ENCODE data around the gene REC114. TPM values are rescaled to one million over a fixed set of nuclear protein-coding genes. Genes with fewer than 3 reads are reported as not detected.

The REC114 gene
- total RNA-seq, 1 experiment from 2014 or later = not detected

DNA sequence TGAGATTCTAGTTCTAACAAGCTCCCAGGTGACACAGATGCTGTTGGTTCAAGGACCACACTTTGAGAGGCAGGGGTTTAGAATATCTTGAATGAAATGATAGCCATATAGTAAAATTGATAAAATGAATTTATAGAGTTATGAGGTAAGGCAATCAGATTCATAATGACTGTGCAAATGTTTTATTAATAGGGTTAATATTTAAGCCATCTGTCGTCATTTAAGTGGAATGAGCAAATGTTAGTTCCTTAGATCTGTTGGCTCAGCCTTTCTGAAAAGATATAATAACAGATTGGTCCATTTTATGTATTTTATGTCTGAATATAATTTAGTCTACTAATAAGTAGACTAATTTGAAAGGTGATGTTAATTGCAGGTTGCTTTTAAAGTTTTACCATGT, 12.9 kb downstream of the REC114 start (continued):
- TF ChIP-seq, protein P1, sequence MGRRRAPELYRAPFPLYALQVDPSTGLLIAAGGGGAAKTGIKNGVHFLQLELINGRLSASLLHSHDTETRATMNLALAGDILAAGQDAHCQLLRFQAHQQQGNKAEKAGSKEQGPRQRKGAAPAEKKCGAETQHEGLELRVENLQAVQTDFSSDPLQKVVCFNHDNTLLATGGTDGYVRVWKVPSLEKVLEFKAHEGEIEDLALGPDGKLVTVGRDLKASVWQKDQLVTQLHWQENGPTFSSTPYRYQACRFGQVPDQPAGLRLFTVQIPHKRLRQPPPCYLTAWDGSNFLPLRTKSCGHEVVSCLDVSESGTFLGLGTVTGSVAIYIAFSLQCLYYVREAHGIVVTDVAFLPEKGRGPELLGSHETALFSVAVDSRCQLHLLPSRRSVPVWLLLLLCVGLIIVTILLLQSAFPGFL (CRISPR knock-in tag; IDR thresholded peaks at IDR 0.05; ENCODE audit: borderline replicate concordance) = no peak
- TF ChIP-seq, protein P2, sequence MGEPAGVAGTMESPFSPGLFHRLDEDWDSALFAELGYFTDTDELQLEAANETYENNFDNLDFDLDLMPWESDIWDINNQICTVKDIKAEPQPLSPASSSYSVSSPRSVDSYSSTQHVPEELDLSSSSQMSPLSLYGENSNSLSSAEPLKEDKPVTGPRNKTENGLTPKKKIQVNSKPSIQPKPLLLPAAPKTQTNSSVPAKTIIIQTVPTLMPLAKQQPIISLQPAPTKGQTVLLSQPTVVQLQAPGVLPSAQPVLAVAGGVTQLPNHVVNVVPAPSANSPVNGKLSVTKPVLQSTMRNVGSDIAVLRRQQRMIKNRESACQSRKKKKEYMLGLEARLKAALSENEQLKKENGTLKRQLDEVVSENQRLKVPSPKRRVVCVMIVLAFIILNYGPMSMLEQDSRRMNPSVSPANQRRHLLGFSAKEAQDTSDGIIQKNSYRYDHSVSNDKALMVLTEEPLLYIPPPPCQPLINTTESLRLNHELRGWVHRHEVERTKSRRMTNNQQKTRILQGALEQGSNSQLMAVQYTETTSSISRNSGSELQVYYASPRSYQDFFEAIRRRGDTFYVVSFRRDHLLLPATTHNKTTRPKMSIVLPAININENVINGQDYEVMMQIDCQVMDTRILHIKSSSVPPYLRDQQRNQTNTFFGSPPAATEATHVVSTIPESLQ (CRISPR knock-in tag; IDR thresholded peaks at IDR 0.05) = no peak
- TF ChIP-seq NR1H2 (CRISPR knock-in tag; IDR thresholded peaks at IDR 0.05) = no peak
- TF ChIP-seq ATF1 (CRISPR knock-in tag; IDR thresholded peaks at IDR 0.05) = no peak

DNA sequence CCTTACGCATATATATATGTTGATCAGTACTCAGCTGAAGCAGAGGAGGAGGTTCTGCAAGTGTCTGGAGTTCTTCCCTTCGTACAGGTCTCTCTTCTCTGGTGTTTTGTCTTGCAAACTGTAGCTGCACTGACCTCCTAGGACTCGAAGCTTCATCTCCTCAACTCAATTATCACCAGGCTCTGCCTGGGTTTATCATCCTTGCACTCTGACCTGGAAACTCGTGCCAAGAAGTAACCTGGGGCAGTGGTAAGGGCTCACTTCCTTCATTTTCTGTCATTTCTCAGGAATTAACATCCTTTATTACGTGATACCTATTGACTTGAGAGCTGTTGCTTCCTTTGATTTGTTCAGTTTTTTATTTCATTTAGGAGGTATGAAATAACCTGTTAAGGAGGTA, 14.4 kb downstream of the REC114 start:
- Mint-ChIP-seq H3K9me3 (peaks cover 2% of the 10 kb centered on the region; the same call in 1 of the 2 replicates), H3K4me1 (peaks cover 16% of the 10 kb centered on the region), H3K27ac (peak overlapping the region; percentile 14; the same call in 1 of the 2 replicates), H3K4me3 (no peak overlapping the region), H3K27me3 (ENCODE audit: low read depth) (no peaks in the 10 kb centered on the region; the same call in 1 of the 2 replicates), H3K36me3 (no peaks in the 10 kb centered on the region)
- POLR2A ChIA-PET = interaction anchor here (0.6 to 0.7 kb wide), 2 partner anchors 11 to 35 kb away, joined by 5 to 10 read pairs; no protein-coding TSS in a partner anchor
- TF ChIP-seq RORB (CRISPR knock-in tag; IDR thresholded peaks at IDR 0.05) = no peak
- TF ChIP-seq ZNF423 (CRISPR knock-in tag; IDR thresholded peaks at IDR 0.05) = no peak
- TF ChIP-seq CREM (CRISPR knock-in tag; IDR thresholded peaks at IDR 0.05) = no peak
- TF ChIP-seq, protein P3, sequence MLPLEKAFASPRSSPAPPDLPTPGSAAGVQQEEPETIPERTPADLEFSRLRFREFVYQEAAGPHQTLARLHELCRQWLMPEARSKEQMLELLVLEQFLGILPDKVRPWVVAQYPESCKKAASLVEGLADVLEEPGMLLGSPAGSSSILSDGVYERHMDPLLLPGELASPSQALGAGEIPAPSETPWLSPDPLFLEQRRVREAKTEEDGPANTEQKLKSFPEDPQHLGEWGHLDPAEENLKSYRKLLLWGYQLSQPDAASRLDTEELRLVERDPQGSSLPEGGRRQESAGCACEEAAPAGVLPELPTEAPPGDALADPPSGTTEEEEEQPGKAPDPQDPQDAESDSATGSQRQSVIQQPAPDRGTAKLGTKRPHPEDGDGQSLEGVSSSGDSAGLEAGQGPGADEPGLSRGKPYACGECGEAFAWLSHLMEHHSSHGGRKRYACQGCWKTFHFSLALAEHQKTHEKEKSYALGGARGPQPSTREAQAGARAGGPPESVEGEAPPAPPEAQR (CRISPR knock-in tag; IDR thresholded peaks at IDR 0.05) = no peak
- no peak for TF ChIP-seq CREB1 (CRISPR knock-in tag; IDR thresholded peaks at IDR 0.05)
- no peak for TF ChIP-seq ZNF121 (CRISPR knock-in tag; IDR thresholded peaks at IDR 0.05)
- TF ChIP-seq, protein P4, sequence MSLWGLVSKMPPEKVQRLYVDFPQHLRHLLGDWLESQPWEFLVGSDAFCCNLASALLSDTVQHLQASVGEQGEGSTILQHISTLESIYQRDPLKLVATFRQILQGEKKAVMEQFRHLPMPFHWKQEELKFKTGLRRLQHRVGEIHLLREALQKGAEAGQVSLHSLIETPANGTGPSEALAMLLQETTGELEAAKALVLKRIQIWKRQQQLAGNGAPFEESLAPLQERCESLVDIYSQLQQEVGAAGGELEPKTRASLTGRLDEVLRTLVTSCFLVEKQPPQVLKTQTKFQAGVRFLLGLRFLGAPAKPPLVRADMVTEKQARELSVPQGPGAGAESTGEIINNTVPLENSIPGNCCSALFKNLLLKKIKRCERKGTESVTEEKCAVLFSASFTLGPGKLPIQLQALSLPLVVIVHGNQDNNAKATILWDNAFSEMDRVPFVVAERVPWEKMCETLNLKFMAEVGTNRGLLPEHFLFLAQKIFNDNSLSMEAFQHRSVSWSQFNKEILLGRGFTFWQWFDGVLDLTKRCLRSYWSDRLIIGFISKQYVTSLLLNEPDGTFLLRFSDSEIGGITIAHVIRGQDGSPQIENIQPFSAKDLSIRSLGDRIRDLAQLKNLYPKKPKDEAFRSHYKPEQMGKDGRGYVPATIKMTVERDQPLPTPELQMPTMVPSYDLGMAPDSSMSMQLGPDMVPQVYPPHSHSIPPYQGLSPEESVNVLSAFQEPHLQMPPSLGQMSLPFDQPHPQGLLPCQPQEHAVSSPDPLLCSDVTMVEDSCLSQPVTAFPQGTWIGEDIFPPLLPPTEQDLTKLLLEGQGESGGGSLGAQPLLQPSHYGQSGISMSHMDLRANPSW (CRISPR knock-in tag; conservative IDR thresholded peaks at IDR 0.05; ENCODE audit: low read depth) = no peak
- ATAC-seq (peak; percentile 63), DNase-seq (ENCODE audit: low spot score) (no peak)
- CTCF ChIA-PET = interaction anchor here (1.0 kb wide), 2 partner anchors 213 to 220 kb away, joined by 3 to 5 read pairs; no protein-coding TSS in a partner anchor

DNA sequence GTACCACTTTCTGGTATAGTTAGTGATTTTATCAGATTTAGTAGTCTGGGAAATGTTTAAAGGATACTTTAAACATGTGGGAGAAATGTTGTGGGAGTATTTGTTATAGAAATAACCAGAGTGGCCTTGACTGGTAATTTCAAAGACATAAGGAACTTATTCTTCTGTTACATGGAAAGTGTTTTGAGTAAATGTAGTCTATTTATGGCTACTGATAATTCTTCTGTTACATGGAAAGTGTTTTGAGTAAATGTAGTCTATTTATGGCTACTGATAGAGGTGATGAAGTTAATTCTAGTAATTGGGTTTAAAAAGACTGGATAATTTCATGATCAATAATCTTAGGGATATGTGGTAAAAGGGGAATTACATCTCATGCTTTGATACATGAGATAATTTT, 17.7 kb downstream of the REC114 start:
- Mint-ChIP-seq H3K27me3 (ENCODE audit: low read depth) (no peaks in the 10 kb centered on the region), H3K4me1 (peaks cover 16% of the 10 kb centered on the region), H3K4me3 (no peak overlapping the region), H3K9me3 (no peaks in the 10 kb centered on the region), H3K36me3 (no peaks in the 10 kb centered on the region), H3K27ac (no peak overlapping the region)
- CTCF ChIA-PET = interaction anchor here (0.6 kb wide), 1 partner anchor 8 kb away, joined by 3 read pairs; no protein-coding TSS in a partner anchor
- ATAC-seq = no peak
- DNase-seq (ENCODE audit: low spot score) = no peak
- POLR2A ChIA-PET = no interaction called here
- TF ChIP-seq PRRX2 (CRISPR knock-in tag; IDR thresholded peaks at IDR 0.05) (no peak), ZNF416 (CRISPR knock-in tag; IDR thresholded peaks at IDR 0.05) (no peak), NFE2L1 (CRISPR knock-in tag; IDR thresholded peaks at IDR 0.05) (no peak)
- TF ChIP-seq, protein P5, sequence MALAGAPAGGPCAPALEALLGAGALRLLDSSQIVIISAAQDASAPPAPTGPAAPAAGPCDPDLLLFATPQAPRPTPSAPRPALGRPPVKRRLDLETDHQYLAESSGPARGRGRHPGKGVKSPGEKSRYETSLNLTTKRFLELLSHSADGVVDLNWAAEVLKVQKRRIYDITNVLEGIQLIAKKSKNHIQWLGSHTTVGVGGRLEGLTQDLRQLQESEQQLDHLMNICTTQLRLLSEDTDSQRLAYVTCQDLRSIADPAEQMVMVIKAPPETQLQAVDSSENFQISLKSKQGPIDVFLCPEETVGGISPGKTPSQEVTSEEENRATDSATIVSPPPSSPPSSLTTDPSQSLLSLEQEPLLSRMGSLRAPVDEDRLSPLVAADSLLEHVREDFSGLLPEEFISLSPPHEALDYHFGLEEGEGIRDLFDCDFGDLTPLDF (CRISPR knock-in tag; IDR thresholded peaks at IDR 0.05) = no peak
- TF ChIP-seq, protein P6, sequence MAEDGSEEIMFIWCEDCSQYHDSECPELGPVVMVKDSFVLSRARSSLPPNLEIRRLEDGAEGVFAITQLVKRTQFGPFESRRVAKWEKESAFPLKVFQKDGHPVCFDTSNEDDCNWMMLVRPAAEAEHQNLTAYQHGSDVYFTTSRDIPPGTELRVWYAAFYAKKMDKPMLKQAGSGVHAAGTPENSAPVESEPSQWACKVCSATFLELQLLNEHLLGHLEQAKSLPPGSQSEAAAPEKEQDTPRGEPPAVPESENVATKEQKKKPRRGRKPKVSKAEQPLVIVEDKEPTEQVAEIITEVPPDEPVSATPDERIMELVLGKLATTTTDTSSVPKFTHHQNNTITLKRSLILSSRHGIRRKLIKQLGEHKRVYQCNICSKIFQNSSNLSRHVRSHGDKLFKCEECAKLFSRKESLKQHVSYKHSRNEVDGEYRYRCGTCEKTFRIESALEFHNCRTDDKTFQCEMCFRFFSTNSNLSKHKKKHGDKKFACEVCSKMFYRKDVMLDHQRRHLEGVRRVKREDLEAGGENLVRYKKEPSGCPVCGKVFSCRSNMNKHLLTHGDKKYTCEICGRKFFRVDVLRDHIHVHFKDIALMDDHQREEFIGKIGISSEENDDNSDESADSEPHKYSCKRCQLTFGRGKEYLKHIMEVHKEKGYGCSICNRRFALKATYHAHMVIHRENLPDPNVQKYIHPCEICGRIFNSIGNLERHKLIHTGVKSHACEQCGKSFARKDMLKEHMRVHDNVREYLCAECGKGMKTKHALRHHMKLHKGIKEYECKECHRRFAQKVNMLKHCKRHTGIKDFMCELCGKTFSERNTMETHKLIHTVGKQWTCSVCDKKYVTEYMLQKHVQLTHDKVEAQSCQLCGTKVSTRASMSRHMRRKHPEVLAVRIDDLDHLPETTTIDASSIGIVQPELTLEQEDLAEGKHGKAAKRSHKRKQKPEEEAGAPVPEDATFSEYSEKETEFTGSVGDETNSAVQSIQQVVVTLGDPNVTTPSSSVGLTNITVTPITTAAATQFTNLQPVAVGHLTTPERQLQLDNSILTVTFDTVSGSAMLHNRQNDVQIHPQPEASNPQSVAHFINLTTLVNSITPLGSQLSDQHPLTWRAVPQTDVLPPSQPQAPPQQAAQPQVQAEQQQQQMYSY (CRISPR knock-in tag; IDR thresholded peaks at IDR 0.05) = no peak
- TF ChIP-seq, protein P7, sequence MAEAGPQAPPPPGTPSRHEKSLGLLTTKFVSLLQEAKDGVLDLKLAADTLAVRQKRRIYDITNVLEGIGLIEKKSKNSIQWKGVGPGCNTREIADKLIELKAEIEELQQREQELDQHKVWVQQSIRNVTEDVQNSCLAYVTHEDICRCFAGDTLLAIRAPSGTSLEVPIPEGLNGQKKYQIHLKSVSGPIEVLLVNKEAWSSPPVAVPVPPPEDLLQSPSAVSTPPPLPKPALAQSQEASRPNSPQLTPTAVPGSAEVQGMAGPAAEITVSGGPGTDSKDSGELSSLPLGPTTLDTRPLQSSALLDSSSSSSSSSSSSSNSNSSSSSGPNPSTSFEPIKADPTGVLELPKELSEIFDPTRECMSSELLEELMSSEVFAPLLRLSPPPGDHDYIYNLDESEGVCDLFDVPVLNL (CRISPR knock-in tag; IDR thresholded peaks at IDR 0.05; ENCODE audit: borderline replicate concordance, low read depth) = no peak
- TF ChIP-seq, protein P8, sequence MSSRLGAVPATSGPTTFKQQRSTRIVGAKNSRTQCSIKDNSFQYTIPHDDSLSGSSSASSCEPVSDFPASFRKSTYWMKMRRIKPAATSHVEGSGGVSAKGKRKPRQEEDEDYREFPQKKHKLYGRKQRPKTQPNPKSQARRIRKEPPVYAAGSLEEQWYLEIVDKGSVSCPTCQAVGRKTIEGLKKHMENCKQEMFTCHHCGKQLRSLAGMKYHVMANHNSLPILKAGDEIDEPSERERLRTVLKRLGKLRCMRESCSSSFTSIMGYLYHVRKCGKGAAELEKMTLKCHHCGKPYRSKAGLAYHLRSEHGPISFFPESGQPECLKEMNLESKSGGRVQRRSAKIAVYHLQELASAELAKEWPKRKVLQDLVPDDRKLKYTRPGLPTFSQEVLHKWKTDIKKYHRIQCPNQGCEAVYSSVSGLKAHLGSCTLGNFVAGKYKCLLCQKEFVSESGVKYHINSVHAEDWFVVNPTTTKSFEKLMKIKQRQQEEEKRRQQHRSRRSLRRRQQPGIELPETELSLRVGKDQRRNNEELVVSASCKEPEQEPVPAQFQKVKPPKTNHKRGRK (CRISPR knock-in tag; IDR thresholded peaks at IDR 0.05; ENCODE audit: borderline replicate concordance) = no peak
